ENCODE results near the gene TRIM59. TPM values are rescaled to one million over a fixed set of nuclear protein-coding genes. Genes with fewer than 3 reads are reported as not detected.
A peak's percentile ranks its signal among the peaks of the same experiment; 100 is the strongest.

TRIM59 gene
- total and polyA plus RNA-seq, 10 donors = 3.3 to 21.4 (median 11.9) TPM

DNA sequence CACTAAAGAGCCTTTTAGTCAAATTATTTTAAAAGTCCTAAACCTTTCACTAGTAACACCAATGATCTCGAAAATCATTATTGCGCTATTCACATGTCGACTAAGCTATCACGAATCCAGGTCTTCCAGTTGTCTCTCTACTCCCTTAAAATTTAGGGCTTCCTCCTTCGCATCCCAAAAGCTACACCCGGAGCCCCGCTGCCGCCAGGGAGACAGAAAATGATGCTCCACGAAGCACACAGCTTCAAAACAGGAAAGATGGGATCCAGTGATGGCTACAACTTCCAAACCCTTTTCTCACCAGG is 50.8 kb downstream of the TRIM59 start:
- intact Hi-C loops (cut with DNase I; ENCODE audit: low total_unique reads) = no loop called here
- no peaks in the 10 kb centered on the region for H3K36me3 ChIP-seq
- H3K9me3 ChIP-seq = no peaks in the 10 kb centered on the region
- peak overlapping the region; percentile 77 to 94 (median 89) for H3K4me3 ChIP-seq
- no peak for DNase-seq
- WGBS, 5 donors = 0 to 2% (median 1%) methylated on average over 9 of the region's 9 CpGs
- TF ChIP-seq, protein P1, sequence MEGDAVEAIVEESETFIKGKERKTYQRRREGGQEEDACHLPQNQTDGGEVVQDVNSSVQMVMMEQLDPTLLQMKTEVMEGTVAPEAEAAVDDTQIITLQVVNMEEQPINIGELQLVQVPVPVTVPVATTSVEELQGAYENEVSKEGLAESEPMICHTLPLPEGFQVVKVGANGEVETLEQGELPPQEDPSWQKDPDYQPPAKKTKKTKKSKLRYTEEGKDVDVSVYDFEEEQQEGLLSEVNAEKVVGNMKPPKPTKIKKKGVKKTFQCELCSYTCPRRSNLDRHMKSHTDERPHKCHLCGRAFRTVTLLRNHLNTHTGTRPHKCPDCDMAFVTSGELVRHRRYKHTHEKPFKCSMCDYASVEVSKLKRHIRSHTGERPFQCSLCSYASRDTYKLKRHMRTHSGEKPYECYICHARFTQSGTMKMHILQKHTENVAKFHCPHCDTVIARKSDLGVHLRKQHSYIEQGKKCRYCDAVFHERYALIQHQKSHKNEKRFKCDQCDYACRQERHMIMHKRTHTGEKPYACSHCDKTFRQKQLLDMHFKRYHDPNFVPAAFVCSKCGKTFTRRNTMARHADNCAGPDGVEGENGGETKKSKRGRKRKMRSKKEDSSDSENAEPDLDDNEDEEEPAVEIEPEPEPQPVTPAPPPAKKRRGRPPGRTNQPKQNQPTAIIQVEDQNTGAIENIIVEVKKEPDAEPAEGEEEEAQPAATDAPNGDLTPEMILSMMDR (IDR thresholded peaks at IDR 0.05 in 8 of 11, conservative IDR thresholded peaks at IDR 0.05 in 3 of 11) = no peak
- TF ChIP-seq POLR2AphosphoS5 (IDR thresholded peaks at IDR 0.05) = no peak
- TF ChIP-seq POLR2A (IDR thresholded peaks at IDR 0.05) = no peak
- H3K27ac ChIP-seq = peak overlapping the region; percentile 88 to 98 (median 93)
- peaks cover 0 to 50% (median 40%) of the 10 kb centered on the region in 6 donors for H3K4me1 ChIP-seq
- peaks cover 0 to 21% (median 0%) of the 10 kb centered on the region in 7 donors for H3K27me3 ChIP-seq (replicated peaks in 1 of 7)

DNA sequence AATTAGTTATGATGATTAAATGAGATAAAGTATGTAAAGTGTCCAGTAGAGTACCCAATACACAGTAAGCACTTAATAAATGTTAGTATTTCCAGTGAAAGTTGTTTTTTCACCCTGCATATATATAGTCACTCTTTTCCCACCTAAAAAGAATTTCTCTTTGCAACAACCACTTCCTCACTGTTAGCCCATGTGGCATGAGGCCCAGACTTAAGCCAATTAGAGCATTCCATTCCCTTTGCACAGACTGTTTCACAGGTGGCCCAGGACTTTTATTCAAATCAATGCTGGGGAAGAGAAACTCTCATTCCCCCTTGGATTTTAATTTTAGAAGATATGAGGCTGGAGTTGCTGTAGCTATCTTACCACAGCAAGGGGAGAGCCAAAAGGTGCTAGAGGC is 54.3 kb downstream of the TRIM59 start:
- no peak for DNase-seq
- H3K4me3 ChIP-seq = no peak overlapping the region
- no peak overlapping the region for H3K27ac ChIP-seq
- no peaks in the 10 kb centered on the region for H3K9me3 ChIP-seq
- no peaks in the 10 kb centered on the region for H3K27me3 ChIP-seq (replicated peaks in 1 of 7)
- TF ChIP-seq, protein P1 (IDR thresholded peaks at IDR 0.05 in 8 of 11, conservative IDR thresholded peaks at IDR 0.05 in 3 of 11) = no peak
- TF ChIP-seq POLR2AphosphoS5 (IDR thresholded peaks at IDR 0.05) (no peak), POLR2A (IDR thresholded peaks at IDR 0.05) (no peak)
- peaks cover 0 to 25% (median 11%) of the 10 kb centered on the region in 6 donors for H3K4me1 ChIP-seq
- intact Hi-C loops (cut with DNase I; ENCODE audit: low total_unique reads) = no loop called here
- no peaks in the 10 kb centered on the region for H3K36me3 ChIP-seq

DNA sequence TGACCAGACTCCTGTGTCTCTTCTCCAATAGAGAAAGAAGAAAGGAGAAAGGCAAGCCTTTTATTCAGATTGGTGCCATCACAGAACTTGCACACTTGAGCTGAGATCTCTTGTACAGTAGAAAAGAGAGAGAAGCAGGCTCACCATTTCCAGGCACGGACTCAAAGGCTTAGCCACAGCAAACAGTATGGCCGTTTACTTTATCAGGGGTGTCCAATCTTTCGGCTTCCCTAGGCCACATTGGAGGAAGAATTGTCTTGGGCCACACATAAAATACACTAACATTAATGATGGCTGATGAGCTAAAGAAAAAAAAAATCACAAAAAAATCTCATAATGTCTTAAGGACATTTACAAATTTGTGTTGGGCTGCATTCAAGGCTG is 55.6 kb downstream of the TRIM59 start:
- H3K4me1 ChIP-seq = peaks cover 0 to 24% (median 9%) of the 10 kb centered on the region in 6 donors
- H3K9me3 ChIP-seq = no peaks in the 10 kb centered on the region
- no peak overlapping the region for H3K27ac ChIP-seq
- H3K4me3 ChIP-seq = no peak overlapping the region
- no peaks in the 10 kb centered on the region for H3K36me3 ChIP-seq
- no peaks in the 10 kb centered on the region for H3K27me3 ChIP-seq (replicated peaks in 1 of 7)
- intact Hi-C loops (cut with DNase I; ENCODE audit: low total_unique reads) = no loop called here
- TF ChIP-seq POLR2A (IDR thresholded peaks at IDR 0.05) (no peak), POLR2AphosphoS5 (IDR thresholded peaks at IDR 0.05) (no peak)
- TF ChIP-seq, protein P1 (IDR thresholded peaks at IDR 0.05 in 8 of 11, conservative IDR thresholded peaks at IDR 0.05 in 3 of 11) = no peak
- 89 to 98% (median 97%) methylated on average over 3 of the region's 3 CpGs for WGBS, 5 donors
- no peak for DNase-seq

DNA sequence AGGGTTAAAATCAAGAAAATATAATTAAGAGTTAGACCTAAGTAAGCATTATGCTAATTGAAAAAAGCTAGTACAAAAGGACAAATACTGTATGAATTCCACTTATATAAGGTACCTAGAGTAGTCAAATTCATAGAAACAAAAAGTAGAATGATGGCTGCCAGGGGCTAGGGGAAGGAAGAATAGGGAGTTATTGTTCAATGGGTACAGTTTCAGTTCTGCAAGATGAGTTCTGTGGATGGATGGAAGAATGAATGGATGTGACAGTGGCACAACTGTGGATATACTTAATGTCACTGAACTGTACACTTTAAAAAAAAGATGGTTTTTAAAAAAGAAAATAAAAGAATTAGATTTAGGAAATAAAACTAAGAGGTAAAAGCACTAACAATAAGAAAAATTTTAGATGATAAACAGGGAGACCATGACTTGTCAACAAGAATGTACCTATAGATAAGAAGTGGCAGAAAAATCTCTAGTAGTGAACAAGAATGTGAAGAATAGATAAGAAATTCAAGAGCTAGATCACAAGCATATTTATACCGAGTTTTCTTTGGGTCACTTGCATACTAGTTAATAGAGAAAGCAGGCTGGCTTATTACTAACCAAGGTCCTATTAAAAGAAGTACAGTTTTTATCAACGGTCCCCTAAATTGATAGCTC is 56.1 kb downstream of the TRIM59 start:
- H3K27me3 ChIP-seq (replicated peaks in 1 of 7) = no peaks in the 10 kb centered on the region
- intact Hi-C loops (cut with DNase I; ENCODE audit: low total_unique reads) = no loop called here
- H3K4me1 ChIP-seq = peaks cover 0 to 20% (median 7%) of the 10 kb centered on the region in 6 donors
- H3K36me3 ChIP-seq = no peaks in the 10 kb centered on the region
- H3K9me3 ChIP-seq = no peaks in the 10 kb centered on the region
- no peak overlapping the region for H3K4me3 ChIP-seq
- WGBS, 5 donors = 93 to 97% (median 95%) methylated on average over 2 of the region's 2 CpGs
- no peak for TF ChIP-seq POLR2AphosphoS5 (IDR thresholded peaks at IDR 0.05)
- TF ChIP-seq, protein P1 (IDR thresholded peaks at IDR 0.05 in 8 of 11, conservative IDR thresholded peaks at IDR 0.05 in 3 of 11) = no peak
- TF ChIP-seq POLR2A (IDR thresholded peaks at IDR 0.05) = no peak
- no peak overlapping the region for H3K27ac ChIP-seq
- DNase-seq = no peak
